ENCODE data around the gene LRRC32.

The LRRC32 gene

GRCh38 chr11:76661834-76662434, 8.6 kb downstream of the LRRC32 start:
- no peak for DNase-seq

- DNase-seq, result no peak
Observed at GRCh38 chr11:76661306-76661751, 9.2 kb downstream of the LRRC32 start.

GRCh38 chr11:76660533-76661305, 9.8 kb downstream of the LRRC32 start:
- DNase-seq, result no peak

- DNase-seq, result no peak
Observed at GRCh38 chr11:76659672-76660532, 10.6 kb downstream of the LRRC32 start.

- no peak for DNase-seq
Observed at GRCh38 chr11:76658651-76659650, 11.6 kb downstream of the LRRC32 start.

- no peak for DNase-seq
Observed at GRCh38 chr11:76658231-76658630, 12.3 kb downstream of the LRRC32 start.

GRCh38 chr11:76657187-76658170, 13.1 kb downstream of the LRRC32 start:
- DNase-seq, result no peak

- no peak for DNase-seq
Observed at GRCh38 chr11:76656571-76657081, 13.9 kb downstream of the LRRC32 start.

GRCh38 chr11:76656050-76656531, 14.5 kb downstream of the LRRC32 start:
- DNase-seq, result no peak

- no peak for DNase-seq
Observed at GRCh38 chr11:76655501-76656049, 15.0 kb downstream of the LRRC32 start.

- DNase-seq, result no peak
Observed at GRCh38 chr11:76654980-76655379, 15.6 kb downstream of the LRRC32 start.

- DNase-seq, result no peak
Observed at GRCh38 chr11:76654298-76654851, 16.2 kb downstream of the LRRC32 start.

GRCh38 chr11:76653674-76654284, 16.8 kb downstream of the LRRC32 start:
- no peak for DNase-seq

GRCh38 chr11:76653012-76653673, 17.4 kb downstream of the LRRC32 start:
- DNase-seq, result no peak

GRCh38 chr11:76649851-76650372, 20.6 kb downstream of the LRRC32 start:
- no peak for DNase-seq

GRCh38 chr11:76649011-76649410, 21.5 kb downstream of the LRRC32 start:
- DNase-seq, result no peak

- DNase-seq, result no peak
Observed at GRCh38 chr11:76648061-76648460, 22.5 kb downstream of the LRRC32 start.

GRCh38 chr11:76646882-76647534, 23.5 kb downstream of the LRRC32 start:
- no peak for DNase-seq
